Measurements from ENCODE around the gene OSBPL7. TPM values are rescaled to one million over a fixed set of nuclear protein-coding genes. Genes with fewer than 3 reads are reported as not detected.

Gene OSBPL7
- total and polyA plus RNA-seq, 2 donors (not counting 3 experiments of a cell fraction or from before 2014, with no cell fraction given): 16.2 to 29.1 TPM

DNA sequence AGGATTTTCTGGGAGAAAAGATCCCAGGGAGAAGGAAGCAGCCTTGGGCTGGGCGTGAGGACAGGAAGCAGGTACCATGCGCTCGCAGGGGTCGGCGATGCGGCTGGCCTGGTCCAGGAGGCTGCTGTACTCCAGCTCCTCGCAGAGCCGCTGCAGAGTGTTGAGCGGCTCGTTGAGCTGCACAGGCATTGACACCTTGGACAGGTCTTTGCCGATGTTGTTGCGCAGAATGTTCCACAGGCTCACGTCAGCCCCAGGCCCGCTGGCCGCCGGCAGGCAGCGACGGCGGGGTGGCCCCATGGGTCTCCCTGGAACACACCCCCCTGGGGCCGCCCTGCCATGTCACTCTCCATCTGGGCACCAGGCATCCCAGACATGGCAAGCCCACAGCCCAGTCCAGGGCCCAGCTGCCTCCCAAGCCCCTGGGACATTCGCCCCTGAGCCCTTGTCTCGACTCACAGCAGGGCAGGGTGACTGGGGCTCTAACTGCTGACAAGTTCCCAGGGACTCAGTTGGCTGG is 8.0 kb downstream of the OSBPL7 start:
- ChIA-PET POLR2A (no interaction called here), CTCF (no interaction called here)
- Histone ChIP-seq H4K20me1 (replicated peaks; ENCODE audit: control insufficient read depth, extremely low read depth, insufficient read depth, low read length) (no peaks in the 10 kb centered on the region), H2AFZ (ENCODE audit: low read depth, low read length) (no peak overlapping the region), H3K4me3 (replicated peaks in 1 of 3; ENCODE audit: insufficient read depth in 1 of 3, low read depth in 1 of 3, low read length in 3 of 3) (no peak overlapping the region), H3K9ac (replicated peaks; ENCODE audit: extremely low read depth, insufficient read depth, low read length) (no peak overlapping the region), H3K27me3 (ENCODE audit: control insufficient read depth in 2 of 2, insufficient read depth in 2 of 2, low read length in 2 of 2) (no peaks in the 10 kb centered on the region), H3K27ac (ENCODE audit: insufficient read depth, low read depth, low read length) (no peak overlapping the region), H3K9me3 (replicated peaks; ENCODE audit: control insufficient read depth, insufficient read depth, low read length) (no peaks in the 10 kb centered on the region), H3K36me3 (ENCODE audit: control insufficient read depth in 2 of 2, extremely low read depth in 1 of 2, insufficient read depth in 2 of 2, low read length in 2 of 2) (peaks cover 7 to 63% of the 10 kb centered on the region in 2 experiments), H3K4me1 (ENCODE audit: control insufficient read depth, extremely low read depth, insufficient read depth, low read length) (peaks cover 9% of the 10 kb centered on the region), H3K79me2 (ENCODE audit: control insufficient read depth, insufficient read depth, low read length) (no peaks in the 10 kb centered on the region), H3K9me1 (replicated peaks; ENCODE audit: control insufficient read depth, extremely low read depth, insufficient read depth, low read length) (no peaks in the 10 kb centered on the region), H3K4me2 (ENCODE audit: insufficient read depth, low read length) (no peak overlapping the region)
- no TSS peak for BruUV-seq (replicated peaks)
- FAIRE-seq (no peak), DNase-seq (ENCODE audit: low read depth, low spot score) (no peak)
- dilution Hi-C loops (cut with MboI; ENCODE audit: extremely low pct_ligation_motif_present, low sequenced_read_pairs) (no loop called here), intact Hi-C loops (cut with micrococcal nuclease) (no loop called here)
- TF ChIP-seq JUN (IDR thresholded peaks at IDR 0.05; ENCODE audit: borderline replicate concordance, insufficient read depth, insufficient read length, low read depth): no peak

DNA sequence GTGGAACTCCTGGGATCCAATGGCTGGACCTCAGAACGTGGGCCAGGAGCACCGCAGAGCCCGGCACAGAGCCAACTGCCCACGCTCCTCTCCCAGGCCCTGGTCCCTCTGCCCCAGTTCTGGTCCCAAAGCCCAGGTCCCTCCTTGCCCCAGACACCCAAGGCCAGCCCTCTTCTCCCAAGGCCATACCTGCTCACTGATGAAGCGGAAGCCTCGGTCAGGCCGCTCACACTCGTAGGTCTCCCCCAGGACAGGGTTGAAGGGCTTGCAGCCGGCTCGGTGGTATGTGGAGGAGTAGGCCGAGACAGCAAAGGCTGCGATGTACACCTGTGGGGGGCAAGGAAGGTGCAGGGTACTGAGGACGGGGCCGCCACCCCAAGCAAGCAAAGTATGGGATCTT is 8.5 kb downstream of the OSBPL7 start:
- H3K9me1 ChIP-seq (replicated peaks; ENCODE audit: control insufficient read depth, extremely low read depth, insufficient read depth, low read length): no peaks in the 10 kb centered on the region
- no peaks in the 10 kb centered on the region for H3K9me3 ChIP-seq (replicated peaks; ENCODE audit: control insufficient read depth, insufficient read depth, low read length)
- peaks cover 7 to 63% of the 10 kb centered on the region in 2 experiments for H3K36me3 ChIP-seq (ENCODE audit: control insufficient read depth in 2 of 2, extremely low read depth in 1 of 2, insufficient read depth in 2 of 2, low read length in 2 of 2)
- H3K4me2 ChIP-seq (ENCODE audit: insufficient read depth, low read length): no peak overlapping the region
- no peak overlapping the region for H2AFZ ChIP-seq (ENCODE audit: low read depth, low read length)
- H3K4me1 ChIP-seq (ENCODE audit: control insufficient read depth, extremely low read depth, insufficient read depth, low read length): peaks cover 9% of the 10 kb centered on the region
- no peaks in the 10 kb centered on the region for H4K20me1 ChIP-seq (replicated peaks; ENCODE audit: control insufficient read depth, extremely low read depth, insufficient read depth, low read length)
- no peak for TF ChIP-seq JUN (IDR thresholded peaks at IDR 0.05; ENCODE audit: borderline replicate concordance, insufficient read depth, insufficient read length, low read depth)
- TF ChIP-seq, protein P1, sequence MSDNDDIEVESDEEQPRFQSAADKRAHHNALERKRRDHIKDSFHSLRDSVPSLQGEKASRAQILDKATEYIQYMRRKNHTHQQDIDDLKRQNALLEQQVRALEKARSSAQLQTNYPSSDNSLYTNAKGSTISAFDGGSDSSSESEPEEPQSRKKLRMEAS (IDR thresholded peaks at IDR 0.05; ENCODE audit: insufficient read depth, insufficient read length): no peak
- no peak for TF ChIP-seq FOS (IDR thresholded peaks at IDR 0.05; ENCODE audit: borderline replicate concordance, insufficient read depth, low read length)
- TF ChIP-seq, protein P2, sequence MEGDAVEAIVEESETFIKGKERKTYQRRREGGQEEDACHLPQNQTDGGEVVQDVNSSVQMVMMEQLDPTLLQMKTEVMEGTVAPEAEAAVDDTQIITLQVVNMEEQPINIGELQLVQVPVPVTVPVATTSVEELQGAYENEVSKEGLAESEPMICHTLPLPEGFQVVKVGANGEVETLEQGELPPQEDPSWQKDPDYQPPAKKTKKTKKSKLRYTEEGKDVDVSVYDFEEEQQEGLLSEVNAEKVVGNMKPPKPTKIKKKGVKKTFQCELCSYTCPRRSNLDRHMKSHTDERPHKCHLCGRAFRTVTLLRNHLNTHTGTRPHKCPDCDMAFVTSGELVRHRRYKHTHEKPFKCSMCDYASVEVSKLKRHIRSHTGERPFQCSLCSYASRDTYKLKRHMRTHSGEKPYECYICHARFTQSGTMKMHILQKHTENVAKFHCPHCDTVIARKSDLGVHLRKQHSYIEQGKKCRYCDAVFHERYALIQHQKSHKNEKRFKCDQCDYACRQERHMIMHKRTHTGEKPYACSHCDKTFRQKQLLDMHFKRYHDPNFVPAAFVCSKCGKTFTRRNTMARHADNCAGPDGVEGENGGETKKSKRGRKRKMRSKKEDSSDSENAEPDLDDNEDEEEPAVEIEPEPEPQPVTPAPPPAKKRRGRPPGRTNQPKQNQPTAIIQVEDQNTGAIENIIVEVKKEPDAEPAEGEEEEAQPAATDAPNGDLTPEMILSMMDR (IDR thresholded peaks at IDR 0.05; ENCODE audit: extremely low read depth in 1 of 2, insufficient read depth in 1 of 2, low read depth in 1 of 2, low read length in 2 of 2): no peak
- dilution Hi-C loops (cut with MboI; ENCODE audit: extremely low pct_ligation_motif_present, low sequenced_read_pairs) (no loop called here), intact Hi-C loops (cut with micrococcal nuclease) (no loop called here)
- no peak overlapping the region for H3K4me3 ChIP-seq (replicated peaks in 1 of 3; ENCODE audit: insufficient read depth in 1 of 3, low read depth in 1 of 3, low read length in 3 of 3)
- H3K27ac ChIP-seq (ENCODE audit: insufficient read depth, low read depth, low read length): no peak overlapping the region
- no peaks in the 10 kb centered on the region for H3K27me3 ChIP-seq (ENCODE audit: control insufficient read depth in 2 of 2, insufficient read depth in 2 of 2, low read length in 2 of 2)
- FAIRE-seq: no peak
- CTCF ChIA-PET: no interaction called here
- POLR2A ChIA-PET: no interaction called here
- no peak for DNase-seq (ENCODE audit: low read depth, low spot score)
- no TSS peak for BruUV-seq (replicated peaks)
- no peak overlapping the region for H3K9ac ChIP-seq (replicated peaks; ENCODE audit: extremely low read depth, insufficient read depth, low read length)
- H3K79me2 ChIP-seq (ENCODE audit: control insufficient read depth, insufficient read depth, low read length): no peaks in the 10 kb centered on the region
